IPS-18c (cell line): ENCODE measurements around the gene ZBTB46.

Experiments used
- H3K4me3 ChIP-seq: 2 replicates; pipeline ENCODE4 v1.7.0; 2013; ENCODE audit warnings: low read depth, mild to moderate bottlenecking, low read length, moderate library complexity; ENCODE audit not compliant: insufficient read depth
- H3K9me3 ChIP-seq: one replicate; pipeline ENCODE4 v1.6.1; 2013; ENCODE audit warnings: mild to moderate bottlenecking, low read length, moderate library complexity; ENCODE audit not compliant: control insufficient read depth, insufficient read depth

Gene ZBTB46

DNA sequence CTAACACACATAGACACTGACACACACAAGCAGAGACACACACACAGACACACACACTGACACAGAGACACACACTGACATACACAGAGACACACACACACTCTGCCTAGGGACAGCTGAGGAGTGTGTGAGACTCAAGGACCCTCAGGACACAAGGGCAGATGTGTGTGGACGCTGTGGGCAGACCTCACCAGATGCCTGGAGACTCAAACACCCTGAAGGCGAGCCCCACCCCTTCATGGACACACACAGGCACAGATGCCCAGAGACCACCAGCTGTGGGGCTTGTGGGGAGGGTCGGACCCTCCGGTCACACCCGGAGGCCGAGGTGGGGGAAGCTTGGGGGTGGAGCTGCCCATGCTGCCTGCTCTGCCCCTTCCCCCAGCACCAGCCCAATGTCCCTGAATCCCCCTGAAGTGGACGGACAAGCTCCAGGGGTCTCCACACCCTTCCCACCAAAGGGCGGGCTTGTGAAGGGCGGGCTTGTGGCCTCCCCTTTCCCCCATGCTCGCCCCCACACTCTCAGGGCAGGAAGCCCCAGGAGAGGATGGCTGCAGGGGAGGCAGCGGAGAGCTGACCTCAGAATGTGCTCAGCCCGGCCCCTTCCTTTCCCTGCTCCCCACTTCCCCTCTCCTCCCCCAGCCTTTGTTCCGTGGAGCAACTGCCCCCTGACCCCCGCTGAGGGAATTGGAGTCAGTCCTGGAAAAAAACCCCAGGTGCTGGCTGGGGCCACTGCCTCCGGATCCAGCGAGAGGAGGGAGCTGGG, 16.4 kb upstream of the ZBTB46 start:
- H3K4me3 ChIP-seq = peak overlapping the region; percentile 52; the same call in 1 of the 2 replicates
- no peaks in the 10 kb centered on the region for H3K9me3 ChIP-seq

DNA sequence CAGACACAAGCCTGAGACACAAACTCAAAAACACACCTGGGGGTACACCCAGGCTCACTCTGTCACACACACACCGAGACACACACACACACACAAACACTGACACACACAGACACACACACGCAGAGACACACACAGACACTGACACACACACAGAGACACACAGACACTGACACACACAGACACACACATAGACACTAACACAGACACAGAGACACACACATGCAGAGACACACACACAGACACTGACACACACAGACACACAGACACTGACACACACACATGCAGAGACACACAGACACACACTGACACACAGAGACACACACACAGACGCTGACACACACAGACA, 15.8 kb upstream of the ZBTB46 start:
- Histone ChIP-seq H3K4me3 (peak overlapping the region; percentile 52; the same call in 1 of the 2 replicates), H3K9me3 (no peaks in the 10 kb centered on the region)

GRCh38 chr20:63846128-63846771, 15.2 kb upstream of the ZBTB46 start:
- Histone ChIP-seq H3K4me3 (peak overlapping the region; percentile 52), H3K9me3 (no peaks in the 10 kb centered on the region)

GRCh38 chr20:63844511-63844991, 13.5 kb upstream of the ZBTB46 start:
- Histone ChIP-seq H3K4me3 (no peak overlapping the region; the same call in 1 of the 2 replicates), H3K9me3 (no peaks in the 10 kb centered on the region)

DNA sequence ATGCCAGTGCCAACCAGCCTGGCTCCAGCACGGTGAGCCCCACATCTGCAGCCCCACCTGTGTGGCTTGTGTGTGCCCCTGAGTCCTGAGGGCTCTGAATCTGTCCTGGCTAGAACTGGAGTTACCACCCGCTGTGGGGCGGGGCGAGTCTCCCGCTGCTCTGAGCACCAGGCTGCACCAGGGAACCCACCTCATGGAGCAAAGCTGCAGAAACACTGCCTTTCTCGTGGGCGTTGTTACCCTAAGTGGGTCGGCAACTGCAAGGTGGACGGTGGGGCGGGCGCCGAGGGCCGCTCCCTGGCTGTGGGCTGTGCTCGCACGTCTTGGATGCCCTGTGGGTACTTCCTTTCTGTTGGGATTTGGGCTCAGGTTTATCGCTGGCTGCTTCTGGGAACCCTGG, 12.7 kb upstream of the ZBTB46 start:
- no peaks in the 10 kb centered on the region for H3K9me3 ChIP-seq
- no peak overlapping the region for H3K4me3 ChIP-seq

DNA sequence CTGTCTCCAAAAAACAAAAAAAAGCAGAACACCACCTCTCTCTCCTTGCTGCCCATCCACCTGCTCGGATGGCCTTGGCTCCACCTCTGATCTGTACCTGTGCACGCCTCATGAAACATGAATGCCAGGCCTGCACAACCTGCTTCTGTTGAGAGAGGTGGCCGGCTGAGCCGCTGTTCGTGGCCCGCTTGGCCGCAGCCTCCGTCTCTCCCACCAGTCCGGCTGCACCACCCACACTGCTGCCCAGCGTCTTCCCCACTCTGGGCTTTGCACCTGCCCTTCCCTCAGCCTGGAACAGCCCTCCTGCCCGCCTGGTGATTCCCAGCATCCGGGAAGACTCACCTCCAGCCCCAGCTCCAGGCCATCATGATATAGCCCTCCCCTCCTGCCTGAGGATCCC, 12.2 kb upstream of the ZBTB46 start:
- no peak overlapping the region for H3K4me3 ChIP-seq

DNA sequence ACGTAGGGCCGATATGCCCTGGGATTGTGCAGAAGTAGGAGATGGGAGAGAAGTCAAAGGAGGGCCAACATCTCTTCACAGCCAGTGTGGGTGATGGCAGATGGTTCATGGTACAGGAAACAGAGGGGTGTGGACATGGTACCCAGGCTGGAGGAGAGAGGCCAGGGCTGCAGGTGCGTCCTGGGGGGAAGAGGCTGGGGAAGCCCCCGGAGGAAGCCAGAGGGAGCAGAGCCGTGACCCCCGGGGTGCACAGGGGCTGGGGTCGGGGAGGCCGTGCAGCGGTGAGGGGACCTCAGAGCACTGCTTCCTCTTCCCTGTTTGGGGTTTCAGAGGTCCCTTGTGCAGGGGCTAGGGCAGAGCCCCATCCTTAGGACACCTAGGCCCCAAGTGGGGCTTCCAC, 11.2 kb upstream of the ZBTB46 start:
- no peak overlapping the region for H3K4me3 ChIP-seq
- H3K9me3 ChIP-seq = no peaks in the 10 kb centered on the region

More for the DNA sequence above, 12.2 kb upstream of the ZBTB46 start:
- no peaks in the 10 kb centered on the region for H3K9me3 ChIP-seq

- Histone ChIP-seq H3K4me3 (no peak overlapping the region), H3K9me3 (no peaks in the 10 kb centered on the region)
Measured at GRCh38 chr20:63840405-63840828, 9.4 kb upstream of the ZBTB46 start.

GRCh38 chr20:63839620-63840019, 8.6 kb upstream of the ZBTB46 start:
- Histone ChIP-seq H3K4me3 (no peak overlapping the region), H3K9me3 (no peaks in the 10 kb centered on the region)

- H3K4me3 ChIP-seq = no peak overlapping the region
- no peaks in the 10 kb centered on the region for H3K9me3 ChIP-seq
Measured at GRCh38 chr20:63837479-63837878, 6.4 kb upstream of the ZBTB46 start.

GRCh38 chr20:63836458-63837344, 5.6 kb upstream of the ZBTB46 start:
- Histone ChIP-seq H3K9me3 (no peaks in the 10 kb centered on the region), H3K4me3 (no peak overlapping the region)

DNA sequence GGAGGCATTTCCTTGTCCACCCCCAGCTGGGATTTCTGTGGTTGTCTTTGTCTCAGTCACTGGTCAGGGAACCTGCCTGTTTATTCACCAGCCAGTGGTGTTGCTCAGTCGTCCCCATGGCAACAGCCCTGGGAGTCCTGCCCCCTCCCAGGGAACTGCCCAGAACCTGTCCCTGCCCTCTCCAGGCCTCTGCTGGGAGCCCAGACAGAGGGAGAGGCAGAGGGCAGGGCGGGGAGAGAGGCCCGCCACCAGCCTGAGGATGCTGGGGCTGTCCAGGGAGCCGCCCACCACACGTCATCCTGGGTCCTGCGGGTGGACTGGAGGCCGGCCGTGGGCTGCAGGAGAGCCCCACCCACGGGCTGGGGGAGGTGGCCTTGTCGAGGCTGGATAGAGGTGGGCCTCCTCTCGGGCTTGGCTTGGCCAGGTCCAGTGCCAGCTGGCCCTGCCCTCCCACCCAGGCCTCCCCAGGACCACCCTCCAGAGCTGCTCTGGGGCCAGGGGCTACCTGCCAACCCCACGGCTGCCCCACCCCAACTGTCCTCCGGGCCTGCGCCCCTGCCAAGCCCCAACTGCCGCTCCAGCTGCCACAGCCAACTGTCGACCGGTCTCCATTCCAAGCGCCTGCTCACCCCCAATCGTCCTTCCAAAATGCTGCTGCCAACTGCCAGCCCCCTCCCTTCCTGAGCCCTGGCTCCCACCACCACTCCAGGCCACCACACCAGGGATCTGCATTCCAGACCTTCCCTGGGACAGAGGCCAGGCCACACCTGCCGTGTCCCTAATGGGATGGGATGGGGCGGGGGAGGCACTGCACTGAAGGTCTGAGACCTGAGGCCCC, 4.2 kb upstream of the ZBTB46 start:
- Histone ChIP-seq H3K9me3 (no peaks in the 10 kb centered on the region), H3K4me3 (peak overlapping the region; percentile 20)

DNA sequence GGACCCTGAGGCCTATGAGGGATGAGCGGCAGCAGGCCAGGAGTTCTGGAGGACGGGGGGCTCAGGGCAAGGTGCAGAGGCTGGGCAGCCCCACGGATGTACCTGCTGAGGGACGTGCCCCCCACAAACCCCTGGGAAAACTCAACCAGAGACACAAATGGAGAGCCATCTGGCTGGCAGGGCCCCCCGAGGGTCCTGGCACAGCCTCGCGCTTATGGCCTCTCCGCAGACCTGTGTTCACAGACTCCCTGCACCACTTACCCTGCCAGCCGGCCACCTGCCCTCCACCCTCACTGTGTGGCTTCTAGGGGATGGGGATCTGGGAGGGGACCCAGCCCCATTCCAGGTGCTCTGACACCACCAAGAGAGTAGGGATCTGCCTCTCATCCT, 3.4 kb upstream of the ZBTB46 start:
- H3K4me3 ChIP-seq = no peak overlapping the region
- H3K9me3 ChIP-seq = no peaks in the 10 kb centered on the region

DNA sequence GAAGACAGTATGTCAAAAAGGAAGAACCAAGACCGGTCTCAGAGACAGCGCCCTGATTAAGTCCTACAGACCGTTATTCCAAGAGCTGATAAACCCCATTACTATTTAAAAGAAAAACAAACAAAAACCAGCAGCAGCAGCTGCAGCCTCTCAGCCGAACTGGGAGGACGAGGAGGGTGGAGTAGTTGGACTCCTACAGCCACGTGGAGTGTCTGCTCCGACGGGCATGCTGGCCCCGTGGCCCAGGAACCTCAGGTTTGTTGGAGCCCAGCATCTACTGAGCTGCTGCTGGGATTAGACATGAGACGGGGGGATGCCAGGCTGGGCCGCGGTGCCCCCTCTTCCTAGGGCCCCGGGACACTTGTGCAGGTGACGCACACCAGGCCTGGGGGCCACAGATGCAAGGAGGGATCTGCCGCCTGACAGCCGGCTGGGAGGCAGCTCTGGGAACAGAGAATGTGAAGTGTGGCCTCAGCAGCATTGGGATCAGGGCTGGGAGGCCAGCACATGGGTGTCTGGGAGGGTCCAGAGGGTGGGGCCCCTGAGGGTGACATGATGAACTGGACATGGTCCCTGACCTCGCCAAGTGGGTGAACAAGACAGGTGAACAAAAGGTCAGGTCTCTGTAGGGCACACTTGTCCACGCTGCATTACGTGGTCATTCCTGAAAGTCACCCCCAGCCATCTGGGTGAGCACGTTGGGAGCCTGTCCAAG, 2.9 kb upstream of the ZBTB46 start:
- no peaks in the 10 kb centered on the region for H3K9me3 ChIP-seq
- H3K4me3 ChIP-seq = no peak overlapping the region

DNA sequence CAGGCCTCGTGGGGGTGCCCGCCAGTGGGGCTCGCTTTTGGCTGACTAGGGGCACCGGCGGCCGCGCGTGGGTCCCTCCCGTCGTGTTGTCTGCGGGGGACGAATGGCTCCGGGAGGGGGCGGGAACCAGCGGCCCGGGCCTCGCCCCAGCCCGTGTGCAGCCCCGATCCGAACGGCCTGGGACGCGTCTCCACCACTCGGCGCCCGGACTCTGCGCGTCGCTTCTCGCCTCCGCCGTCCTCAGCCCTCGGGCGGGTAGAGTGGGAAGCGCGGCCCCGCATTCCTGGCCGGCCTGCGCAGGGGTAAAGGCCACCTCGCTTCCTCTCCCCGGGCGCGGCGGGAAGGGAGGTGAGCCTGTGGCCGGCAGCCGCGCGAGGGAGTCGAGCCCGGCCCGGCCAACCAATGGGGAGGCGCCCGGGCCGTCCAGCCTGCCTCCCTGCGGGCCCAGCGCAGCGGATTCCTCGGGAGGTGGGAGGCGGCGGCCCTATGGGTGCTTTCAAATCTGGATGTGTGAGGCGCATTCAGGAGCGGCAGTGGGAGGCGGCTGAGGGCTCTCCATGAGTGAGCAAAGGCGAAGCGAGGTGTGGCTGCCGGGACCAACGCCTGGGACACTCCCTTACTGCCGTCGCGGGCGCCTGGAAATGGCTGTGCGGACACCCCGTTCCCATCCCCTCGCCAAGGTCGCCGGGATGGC, 1.1 kb upstream of the ZBTB46 start:
- H3K9me3 ChIP-seq = no peaks in the 10 kb centered on the region
- peak overlapping the region; percentile 55 for H3K4me3 ChIP-seq

DNA sequence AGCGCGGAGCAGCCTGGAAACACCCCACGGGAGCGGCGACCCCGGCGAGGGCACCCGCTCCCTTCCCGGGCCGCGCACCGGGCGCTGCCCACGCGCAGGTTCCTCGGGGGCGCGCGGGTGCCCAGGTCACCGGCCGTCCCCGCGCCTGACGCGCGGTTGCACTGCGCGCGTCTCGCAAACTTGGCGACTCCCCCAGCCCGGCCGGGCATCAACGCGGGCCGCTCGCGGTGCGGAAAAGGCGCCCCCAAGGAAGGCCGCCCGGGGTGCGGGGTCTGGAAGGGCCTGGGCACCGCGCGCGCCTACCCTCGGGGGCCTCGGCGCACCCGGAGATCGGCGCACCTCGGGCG, 555 bp upstream of the ZBTB46 start:
- no peaks in the 10 kb centered on the region for H3K9me3 ChIP-seq
- peak overlapping the region; percentile 55 for H3K4me3 ChIP-seq
